Cerebellar nuclear complex (tissue), 1 donor: Measurements from ENCODE around the gene EREG.

Experiments
- DNase-seq, 2 experiments: peaks; one replicate each; lab custom pipeline; 2025; lab: John Stamatoyannopoulos, UW

The EREG gene

GRCh38 chr4:74344031-74344430 lies 20.9 kb upstream of the EREG start:
- DNase-seq, result no peak

- DNase-seq, result no peak
Measured at GRCh38 chr4:74353858-74354257, 11.1 kb upstream of the EREG start.

GRCh38 chr4:74357965-74358364 lies 7.0 kb upstream of the EREG start:
- no peak for DNase-seq

DNA sequence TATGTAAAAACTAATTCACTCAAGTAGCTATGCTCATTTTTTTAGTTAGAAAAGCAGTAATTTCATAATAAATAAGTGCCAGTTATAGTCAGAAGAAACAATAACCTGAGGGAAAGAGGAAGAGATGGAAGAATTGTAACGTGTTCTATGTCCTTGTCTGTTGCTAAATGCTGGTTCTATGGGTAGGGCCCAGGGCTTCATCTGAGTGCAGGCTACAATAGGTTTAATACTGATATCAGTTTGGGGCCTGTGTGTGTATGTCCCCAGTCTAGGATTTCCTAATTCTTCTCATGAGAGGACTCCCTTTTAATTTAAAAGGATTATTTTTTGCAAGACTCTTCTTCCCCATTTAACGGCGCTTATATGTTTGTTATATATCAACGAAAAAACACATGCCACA lies 3.3 kb upstream of the EREG start:
- DNase-seq, result no peak

DNA sequence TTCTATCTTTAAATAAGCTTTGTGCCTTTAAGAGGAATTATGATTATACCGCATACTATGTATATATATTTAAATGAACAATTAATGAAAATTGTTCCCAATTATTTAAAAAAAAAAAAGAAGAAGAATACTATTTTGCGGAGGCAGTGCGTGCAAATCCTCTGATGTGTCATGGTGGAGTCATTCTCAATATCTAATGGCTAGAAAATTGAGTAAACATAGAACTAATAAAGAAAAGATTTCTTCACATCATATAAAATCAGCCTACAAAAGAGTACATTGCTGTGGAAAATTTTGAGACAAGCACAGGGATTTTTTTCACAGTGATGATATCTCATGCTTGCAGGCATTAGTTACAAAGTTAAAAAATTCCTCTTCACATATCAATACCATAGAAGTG lies 2.6 kb upstream of the EREG start:
- no peak for DNase-seq

- DNase-seq, result no peak
Measured at GRCh38 chr4:74364256-74364651, 691 bp upstream of the EREG start.

DNA sequence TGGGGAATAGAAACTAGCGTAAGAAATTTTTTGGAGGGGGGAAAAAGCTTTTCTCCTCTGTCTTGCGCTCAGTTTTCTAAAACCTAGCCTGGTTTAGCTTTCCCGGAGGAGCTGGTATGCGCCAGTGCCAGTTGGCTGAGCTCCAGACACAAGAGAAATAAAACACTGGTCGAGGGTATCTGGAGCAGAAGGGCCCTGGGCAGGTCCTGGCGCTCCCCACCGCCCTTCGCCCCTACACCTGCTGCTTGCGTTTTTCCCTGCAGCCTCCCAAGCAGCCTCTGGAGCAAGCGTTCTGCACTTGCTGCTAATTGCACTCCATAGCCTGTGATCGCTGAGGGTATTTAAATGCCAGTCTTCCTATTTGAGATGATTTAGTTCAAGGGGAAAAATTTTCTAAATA lies 816 bp downstream of the EREG start:
- DNase-seq, result no peak

DNA sequence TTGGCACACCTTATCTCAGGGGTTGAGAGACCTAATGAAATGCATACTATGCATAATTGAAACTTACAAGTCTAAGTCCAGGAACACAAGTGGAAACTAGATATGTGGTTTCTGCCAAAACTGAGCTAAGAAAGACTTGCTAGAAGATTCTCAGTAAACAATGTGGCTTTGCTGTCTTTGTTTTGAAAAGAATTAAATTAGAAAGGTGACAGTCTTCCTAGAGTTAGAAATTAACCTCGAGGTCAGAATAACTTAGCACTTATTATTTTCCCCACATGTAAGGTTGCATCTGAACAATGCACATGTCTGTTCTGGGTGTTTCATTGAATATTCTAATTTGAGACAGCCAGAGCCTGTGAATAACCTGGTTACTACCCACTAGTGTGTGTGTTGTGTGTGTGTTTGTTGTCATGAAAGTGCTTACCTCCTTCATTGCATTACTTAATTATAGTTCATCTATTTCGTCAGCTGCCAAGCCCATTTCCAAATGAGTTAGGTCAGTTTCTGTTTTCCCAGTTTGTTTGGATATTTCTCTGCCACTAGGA lies 1.5 kb downstream of the EREG start:
- no peak for DNase-seq

DNA sequence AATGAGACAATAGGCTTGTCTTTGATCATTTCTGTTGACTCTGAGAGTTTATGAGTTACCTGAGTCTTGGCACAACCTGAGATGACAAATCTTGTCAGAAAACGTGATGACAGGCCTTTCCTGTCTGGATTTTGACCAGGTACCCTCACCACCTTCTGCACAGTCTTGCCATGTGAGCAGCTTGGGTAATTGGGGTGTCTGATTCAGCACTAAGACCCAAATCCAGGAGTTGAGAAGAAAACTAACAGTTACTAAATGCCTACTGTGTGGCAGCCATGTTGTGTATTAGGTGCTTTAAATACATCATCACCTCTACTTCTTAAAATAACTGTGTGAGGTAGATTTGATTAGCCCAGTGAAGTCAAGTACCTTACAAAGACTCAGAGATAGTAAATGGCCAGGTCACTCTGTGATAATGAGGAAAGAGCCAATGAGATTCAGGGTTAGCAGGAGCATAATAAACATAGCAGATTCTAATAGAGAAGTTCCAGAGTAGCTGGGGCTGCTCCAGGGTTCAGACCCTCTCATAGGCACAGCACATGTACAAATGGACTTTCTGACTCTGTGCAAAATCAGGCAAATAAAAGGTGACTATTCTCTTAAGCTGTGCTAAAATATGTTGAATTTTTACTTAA lies 2.8 kb downstream of the EREG start:
- no peak for DNase-seq

DNA sequence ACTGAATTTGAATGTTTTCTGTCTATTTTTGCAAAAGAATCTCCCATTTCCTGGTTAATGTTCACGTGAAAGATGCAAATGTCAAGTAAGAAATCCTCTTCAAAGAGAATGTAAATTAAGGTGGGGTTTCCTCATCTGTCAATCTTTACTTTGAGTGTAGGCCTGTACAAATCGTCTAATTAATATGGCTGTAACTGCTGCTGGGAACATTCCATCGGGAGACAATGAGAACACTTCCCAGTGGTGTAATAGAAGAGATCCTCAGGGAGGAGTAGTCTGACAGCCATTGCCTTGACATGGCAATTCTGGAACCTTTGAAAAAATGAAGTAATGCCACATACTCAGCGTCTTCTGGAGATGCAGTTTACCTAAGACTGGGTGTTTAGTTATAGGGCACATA lies 3.7 kb downstream of the EREG start:
- DNase-seq, result no peak

- no peak for DNase-seq
Measured at GRCh38 chr4:74369855-74370254, 4.9 kb downstream of the EREG start.

- DNase-seq, result no peak
Measured at GRCh38 chr4:74370912-74371311, 6.0 kb downstream of the EREG start.

- DNase-seq, result no peak
Measured at GRCh38 chr4:74374128-74374527, 9.2 kb downstream of the EREG start.

- no peak for DNase-seq
Measured at GRCh38 chr4:74374561-74375327, 9.8 kb downstream of the EREG start.

- DNase-seq, result no peak
Measured at GRCh38 chr4:74375824-74376426, 11.0 kb downstream of the EREG start.

GRCh38 chr4:74376888-74377483 lies 12.0 kb downstream of the EREG start:
- no peak for DNase-seq

DNA sequence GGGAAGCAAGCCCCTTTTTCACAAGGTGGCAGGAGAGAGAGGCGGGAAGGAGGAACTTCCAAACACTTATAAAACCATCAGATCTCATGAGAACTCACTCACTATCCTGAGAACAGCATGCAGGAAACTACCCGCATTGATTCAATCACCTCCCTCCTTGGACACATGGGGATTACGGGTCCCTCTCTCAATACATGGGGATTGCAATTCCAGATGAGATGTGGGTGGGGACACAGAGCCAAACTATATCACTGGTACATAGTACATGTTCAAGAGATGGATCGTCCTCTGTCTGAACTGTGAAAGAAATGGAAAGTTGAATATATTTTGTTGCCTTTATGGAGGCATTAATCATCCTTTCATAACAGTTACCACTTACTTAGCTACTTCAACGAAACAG lies 12.8 kb downstream of the EREG start:
- DNase-seq, result no peak

DNA sequence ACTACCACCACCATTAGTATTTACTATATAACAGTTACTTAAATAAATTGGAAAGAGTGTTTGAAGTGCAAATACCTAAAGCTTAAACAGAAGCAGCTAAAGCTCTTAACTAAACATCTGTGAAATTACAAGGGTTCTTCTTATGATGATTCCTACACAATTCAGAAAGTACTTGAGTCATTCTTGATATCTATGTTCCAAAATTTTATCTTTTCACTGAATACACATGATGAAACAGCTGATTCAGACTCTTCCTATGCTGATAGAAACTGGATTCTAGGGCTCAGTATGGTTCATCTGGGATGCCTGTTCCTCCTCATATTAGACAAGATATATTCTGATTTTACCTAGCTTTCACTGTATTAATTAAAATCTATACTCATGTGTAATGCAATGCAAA lies 13.6 kb downstream of the EREG start:
- DNase-seq, result no peak

GRCh38 chr4:74379912-74380311 lies 15.0 kb downstream of the EREG start:
- no peak for DNase-seq

DNA sequence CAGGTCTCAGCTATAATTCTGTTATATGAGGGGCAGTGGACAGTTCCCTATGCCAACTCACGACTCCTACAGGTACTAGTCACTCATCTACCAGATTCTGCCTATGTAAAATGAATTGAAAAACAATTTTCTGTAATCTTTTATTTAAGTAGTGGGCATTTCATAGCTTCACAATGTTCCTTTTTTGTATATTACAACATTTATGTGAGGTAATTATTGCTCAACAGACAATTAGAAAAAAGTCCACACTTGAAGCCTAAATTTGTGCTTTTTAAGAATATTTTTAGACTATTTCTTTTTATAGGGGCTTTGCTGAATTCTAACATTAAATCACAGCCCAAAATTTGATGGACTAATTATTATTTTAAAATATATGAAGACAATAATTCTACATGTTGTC lies 20.4 kb downstream of the EREG start:
- DNase-seq, result no peak

GRCh38 chr4:74386159-74386558 lies 21.2 kb downstream of the EREG start:
- no peak for DNase-seq

GRCh38 chr4:74387790-74388189 lies 22.8 kb downstream of the EREG start:
- no peak for DNase-seq

DNA sequence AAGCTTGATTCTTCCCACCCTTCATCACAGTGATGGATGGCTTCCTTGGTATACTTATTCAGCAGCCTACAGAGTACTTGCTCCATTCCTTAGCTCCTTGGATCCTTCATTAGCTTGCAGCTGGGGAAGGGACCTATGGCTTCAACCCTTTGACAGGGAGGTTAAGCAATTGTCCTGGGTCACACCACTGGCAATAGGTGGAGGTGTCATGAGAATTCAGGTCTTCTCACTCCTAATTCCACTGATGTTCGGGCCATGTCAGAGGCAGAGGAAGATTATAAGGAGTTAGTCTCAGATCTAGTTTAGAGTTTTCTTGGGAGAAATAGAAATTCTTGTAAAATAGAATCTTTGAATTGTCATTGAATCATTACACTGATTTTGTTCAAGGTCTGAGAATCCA lies 24.5 kb downstream of the EREG start:
- DNase-seq, result no peak
